Keratinocyte (primary cell): ENCODE data around the gene MRPL16. TPM values are rescaled to one million over a fixed set of nuclear protein-coding genes. Genes with fewer than 3 reads are reported as not detected.

Experiments used
- DNase-seq: peaks from one replicate; pipeline ENCODE4 v3.0.0-alpha.2; 2011; ENCODE audit warnings: low read depth, missing footprints, low spot score
- FAIRE-seq: peaks from 2 replicates; lab custom pipeline; 2011; peaks lifted over from hg19 to GRCh38; lab: Jason Lieb, UNC
- H2AFZ ChIP-seq: 2 replicates; pipeline ENCODE4 v1.6.0; 2012; ENCODE audit warnings: low read length, control low read depth, inconsistent platforms; ENCODE audit not compliant: control insufficient read depth
- H3K27ac ChIP-seq: 2 replicates; pipeline ENCODE4 v1.5.1; 2011; ENCODE audit warnings: low read length; ENCODE audit not compliant: control insufficient read depth, insufficient read depth
- H3K27me3 ChIP-seq: 3 replicates; pipeline ENCODE4 v1.6.0; 2011; ENCODE audit warnings: low read length; ENCODE audit not compliant: control insufficient read depth, insufficient read depth; ENCODE audit errors: extremely low read depth
- H3K36me3 ChIP-seq, 2 experiments: 2 replicates in 1 of 2; 3 replicates in 1 of 2; pipeline ENCODE4 v1.5.1; 2011; ENCODE audit warnings: low read length in 2 of 2, mild to moderate bottlenecking in 1 of 2; ENCODE audit not compliant: control insufficient read depth in 2 of 2, insufficient read depth in 2 of 2; ENCODE audit errors: extremely low read depth in 1 of 2
- H3K4me1 ChIP-seq: 3 replicates; pipeline ENCODE4 v1.5.1; 2011; ENCODE audit warnings: low read length; ENCODE audit not compliant: control insufficient read depth, insufficient read depth; ENCODE audit errors: extremely low read depth
- H3K4me2 ChIP-seq: 3 replicates; pipeline ENCODE4 v1.6.0; 2011; ENCODE audit warnings: low read depth, low read length; ENCODE audit not compliant: control insufficient read depth, insufficient read depth; ENCODE audit errors: extremely low read depth
- H3K4me3 ChIP-seq, 3 experiments: fragments of 200-600 bp in 1 of 3; sonication (generic) in 1 of 3; 2 replicates in 2 of 3; 3 replicates in 1 of 3; pipeline ENCODE4 v1.5.1; 2011 to 2016; ENCODE audit warnings: low read length in 3 of 3, mild to moderate bottlenecking in 3 of 3, control low read depth in 2 of 3, inconsistent platforms in 1 of 3, low read depth in 1 of 3, mixed read lengths in 1 of 3, mixed run types in 1 of 3, moderate library complexity in 1 of 3; ENCODE audit not compliant: control insufficient read depth in 2 of 3, insufficient read depth in 2 of 3; ENCODE audit errors: extremely low read depth in 1 of 3
- H3K79me2 ChIP-seq: 2 replicates; pipeline ENCODE4 v1.6.0; 2012; ENCODE audit warnings: low read length; ENCODE audit not compliant: control insufficient read depth, insufficient read depth
- H3K9ac ChIP-seq: 3 replicates; pipeline ENCODE4 v1.6.0; 2011; ENCODE audit warnings: low read length; ENCODE audit not compliant: control insufficient read depth, insufficient read depth; ENCODE audit errors: extremely low read depth
- H3K9me1 ChIP-seq: 3 replicates; pipeline ENCODE4 v1.6.0; 2011; ENCODE audit warnings: low read length; ENCODE audit not compliant: control insufficient read depth, insufficient read depth; ENCODE audit errors: extremely low read depth
- H3K9me3 ChIP-seq: 2 replicates; pipeline ENCODE4 v1.5.1; 2012; ENCODE audit warnings: low read depth, low read length; ENCODE audit not compliant: control insufficient read depth
- H4K20me1 ChIP-seq: 3 replicates; pipeline ENCODE4 v1.6.0; 2011; ENCODE audit warnings: low read length; ENCODE audit not compliant: control insufficient read depth, insufficient read depth; ENCODE audit errors: extremely low read depth
- CTCF ChIP-seq, 3 experiments: IDR thresholded peaks in 1 of 3; conservative IDR thresholded peaks in 1 of 3; optimal IDR thresholded peaks in 1 of 3; 2 replicates in 2 of 3; 3 replicates in 1 of 3; pipeline versions ENCODE3 to v1.5.1; 2011; ENCODE audit warnings: low read length in 3 of 3, mild to moderate bottlenecking in 3 of 3, moderate library complexity in 2 of 3, control low read depth in 1 of 3, inconsistent platforms in 1 of 3; ENCODE audit not compliant: insufficient read depth in 2 of 3; ENCODE audit errors: extremely low read depth in 1 of 3
- EZH2 ChIP-seq: IDR thresholded peaks from one replicate; pipeline ENCODE4 v1.6.1; 2012; ENCODE audit warnings: inconsistent platforms, mild to moderate bottlenecking, low read length, moderate library complexity
- dilution Hi-C: fragments of 300-500 bp; cut with MboI; formaldehyde crosslinking; loops from one replicate; pipeline ENCODE4 v1.7.0; 2020; ENCODE audit warnings: low sequenced_read_pairs; ENCODE audit not compliant: extremely low pct_ligation_motif_present
- polyA plus RNA-seq, 5 experiments: library from polyadenylated mRNA; depleted of rRNA in 3 of 5; stranded (reverse) in 3 of 5; stranded (forward) in 1 of 5; unstranded in 1 of 5; fragments of >200 nt; gene quantifications; 1 replicate in 1 of 5; 2 replicates in 3 of 5; 3 replicates in 1 of 5; pipeline versions ENCODE4 v1.2.1 to v1.2.3, GENCODE V29; 2011 to 2012; ENCODE audit warnings: missing spikeins in 2 of 5, low read depth in 1 of 5, low replicate concordance in 1 of 5

The MRPL16 gene
- polyA plus RNA-seq, 1 donor (not counting 4 experiments of a cell fraction or from before 2014, with no cell fraction given) = 72.1 TPM

- dilution Hi-C loops = no loop called here
- no peak for TF ChIP-seq EZH2
- TF ChIP-seq CTCF (optimal IDR thresholded peaks at IDR 0.05 in 1 of 3, IDR thresholded peaks at IDR 0.05 in 1 of 3, conservative IDR thresholded peaks at IDR 0.05 in 1 of 3; ENCODE audit: extremely low read depth in 1 of 3, insufficient read depth in 2 of 3, low read length in 3 of 3) = no peak
- DNase-seq (no peak), FAIRE-seq (no peak)
- Histone ChIP-seq H3K9ac (no peak overlapping the region), H3K27ac (no peak overlapping the region), H3K27me3 (no peaks in the 10 kb centered on the region), H3K9me3 (no peaks in the 10 kb centered on the region), H4K20me1 (no peaks in the 10 kb centered on the region), H3K4me1 (peaks cover 5% of the 10 kb centered on the region), H3K36me3 (no peaks in the 10 kb centered on the region), H3K9me1 (no peaks in the 10 kb centered on the region), H3K4me3 (no peak overlapping the region), H3K4me2 (no peak overlapping the region), H3K79me2 (no peaks in the 10 kb centered on the region), H2AFZ (no peak overlapping the region)
Observed at GRCh38 chr11:59815754-59816153, 5.2 kb upstream of the MRPL16 start.

GRCh38 chr11:59814021-59814420 is 3.4 kb upstream of the MRPL16 start:
- no peak overlapping the region for H2AFZ ChIP-seq
- DNase-seq = no peak
- H3K9me1 ChIP-seq = no peaks in the 10 kb centered on the region
- dilution Hi-C loops = no loop called here
- no peaks in the 10 kb centered on the region for H4K20me1 ChIP-seq
- no peaks in the 10 kb centered on the region for H3K27me3 ChIP-seq
- TF ChIP-seq EZH2 = no peak
- TF ChIP-seq CTCF (optimal IDR thresholded peaks at IDR 0.05 in 1 of 3, IDR thresholded peaks at IDR 0.05 in 1 of 3, conservative IDR thresholded peaks at IDR 0.05 in 1 of 3; ENCODE audit: extremely low read depth in 1 of 3, insufficient read depth in 2 of 3, low read length in 3 of 3) = no peak
- H3K4me1 ChIP-seq = peaks cover 11% of the 10 kb centered on the region
- no peaks in the 10 kb centered on the region for H3K36me3 ChIP-seq
- no peak overlapping the region for H3K4me3 ChIP-seq
- H3K9me3 ChIP-seq = no peaks in the 10 kb centered on the region
- no peak overlapping the region for H3K27ac ChIP-seq
- peaks cover 10% of the 10 kb centered on the region for H3K79me2 ChIP-seq
- FAIRE-seq = no peak
- H3K9ac ChIP-seq = no peak overlapping the region
- H3K4me2 ChIP-seq = no peak overlapping the region
